Measurements from ENCODE around the gene ABCC2. TPM values are rescaled to one million over a fixed set of nuclear protein-coding genes. Genes with fewer than 3 reads are reported as not detected.

ABCC2 gene
- total and polyA plus RNA-seq, 8 donors = 0.67 to 1.7 (median 1.1) TPM

- intact Hi-C loops (cut with DNase I) = no loop called here
- no peaks in the 10 kb centered on the region for H3K27me3 ChIP-seq
- WGBS, 2 donors = 71 to 74% methylated on average over 5 of the region's 5 CpGs
These were observed 93.0 kb downstream of the ABCC2 start for GRCh38 chr10:99875473-99875872.

GRCh38 chr10:99880080-99880835, 97.8 kb downstream of the ABCC2 start:
- Histone ChIP-seq H3K27ac (no peak overlapping the region), H3K4me3 (no peak overlapping the region), H3K4me1 (no peaks in the 10 kb centered on the region), H3K27me3 (no peaks in the 10 kb centered on the region), H3K36me3 (peaks cover 6 to 95% (median 42%) of the 10 kb centered on the region in 3 donors), H3K9me3 (no peaks in the 10 kb centered on the region)
- no peak for DNase-seq
- TF ChIP-seq CTCF (IDR thresholded peaks at IDR 0.05) = no peak
- WGBS, 2 donors = 80 to 83% methylated on average over 19 of the region's 19 CpGs
- no peak for FAIRE-seq
- intact Hi-C loops (cut with DNase I) = no loop called here
- ATAC-seq = peak in 1 of 4 donors; percentile 24

More at GRCh38 chr10:99875473-99875872, 93.0 kb downstream of the ABCC2 start:
- no peak overlapping the region for H3K4me3 ChIP-seq
- peaks cover 0 to 48% (median 26%) of the 10 kb centered on the region in 3 donors for H3K36me3 ChIP-seq
- no peak overlapping the region for H3K27ac ChIP-seq
- FAIRE-seq (no peak), ATAC-seq (no peak), DNase-seq (no peak)
- no peak for TF ChIP-seq CTCF (IDR thresholded peaks at IDR 0.05)
- no peaks in the 10 kb centered on the region for H3K9me3 ChIP-seq
- no peaks in the 10 kb centered on the region for H3K4me1 ChIP-seq

- intact Hi-C loops (cut with DNase I) = no loop called here
- H3K4me3 ChIP-seq = no peak overlapping the region
These were observed 98.9 kb downstream of the ABCC2 start for GRCh38 chr10:99881371-99881770.

GRCh38 chr10:99883523-99883922, 101.1 kb downstream of the ABCC2 start:
- H3K36me3 ChIP-seq = peaks cover 6 to 94% (median 44%) of the 10 kb centered on the region in 3 donors

More at GRCh38 chr10:99881371-99881770, 98.9 kb downstream of the ABCC2 start:
- no peak overlapping the region for H3K27ac ChIP-seq
- no peak for TF ChIP-seq CTCF (IDR thresholded peaks at IDR 0.05)
- ATAC-seq = no peak
- no peak for DNase-seq
- no peaks in the 10 kb centered on the region for H3K4me1 ChIP-seq
- H3K27me3 ChIP-seq = no peaks in the 10 kb centered on the region
- H3K36me3 ChIP-seq = peaks cover 6 to 95% (median 51%) of the 10 kb centered on the region in 3 donors
- H3K9me3 ChIP-seq = no peaks in the 10 kb centered on the region
- 89 to 90% methylated on average over 5 of the region's 5 CpGs for WGBS, 2 donors
- no peak for FAIRE-seq

More at GRCh38 chr10:99883523-99883922, 101.1 kb downstream of the ABCC2 start:
- no peak for DNase-seq
- 59 to 67% methylated on average over 2 of the region's 2 CpGs for WGBS, 2 donors
- Histone ChIP-seq H3K27ac (no peak overlapping the region), H3K27me3 (no peaks in the 10 kb centered on the region), H3K4me1 (no peaks in the 10 kb centered on the region), H3K9me3 (no peaks in the 10 kb centered on the region), H3K4me3 (no peak overlapping the region)
- intact Hi-C loops (cut with DNase I) = no loop called here
- ATAC-seq = no peak
- FAIRE-seq = no peak
- no peak for TF ChIP-seq CTCF (IDR thresholded peaks at IDR 0.05)
